Sigmoid colon (tissue), 7 donors: ENCODE results near the gene IL17RD. TPM values are rescaled to one million over a fixed set of nuclear protein-coding genes. Genes with fewer than 3 reads are reported as not detected.

Source experiments
- DNase-seq: peaks from one replicate; pipeline ENCODE4 v3.0.0-alpha.2; 2019
- H3K27ac ChIP-seq, 4 donors: fragments of 200-600 bp; sonication (generic); one replicate each; pipeline ENCODE4 v1.5.1; 2016 to 2019; ENCODE audit warnings: mild to moderate bottlenecking in 1 of 4
- H3K27me3 ChIP-seq, 3 donors: fragments of 200-600 bp; sonication (generic); one replicate each; pipeline ENCODE4 v1.5.1; 2019; ENCODE audit warnings: mild to moderate bottlenecking in 1 of 3
- H3K36me3 ChIP-seq, 4 donors: fragments of 200-600 bp; sonication (generic); one replicate each; pipeline ENCODE4 v1.5.1; 2016 to 2019
- H3K4me1 ChIP-seq, 4 donors: fragments of 200-600 bp; sonication (generic); one replicate each; pipeline ENCODE4 v1.5.1; 2017 to 2019
- H3K4me3 ChIP-seq, 4 donors: fragments of 200-600 bp; sonication (generic); one replicate each; pipeline ENCODE4 v1.5.1; 2017 to 2019; ENCODE audit warnings: mild to moderate bottlenecking in 2 of 4, moderate library complexity in 1 of 4
- H3K9me3 ChIP-seq, 4 donors: fragments of 200-600 bp in 3 of 4; sonication (generic) in 3 of 4; one replicate each; pipeline versions ENCODE4 v1.5.1 to v1.6.1; 2013 to 2019
- EP300 ChIP-seq, 4 donors: sonication (generic); formaldehyde crosslinking; IDR thresholded peaks; one replicate each; pipeline ENCODE4 v1.6.1; 2017; ENCODE audit warnings: antibody characterized with exemption in 4 of 4
- POLR2A ChIP-seq, 2 donors: fragments of 450-650 bp; IDR thresholded peaks; one replicate each; pipeline ENCODE4 v1.6.1; 2016; ENCODE audit warnings: antibody characterized with exemption in 2 of 2, mild to moderate bottlenecking in 2 of 2, moderate library complexity in 2 of 2
- POLR2AphosphoS5 ChIP-seq, 4 donors: sonication (generic); formaldehyde crosslinking; IDR thresholded peaks; one replicate each; pipeline ENCODE4 v1.6.1; 2017; ENCODE audit warnings: antibody characterized with exemption in 4 of 4
- WGBS, 2 donors: extraction: QIAGEN DNeasy Blood & Tissue Kit; methylation state at CpG; one replicate each; pipeline ENCODE4 v1.1.7; 2013; 5-methylcytosine and 5-hydroxymethylcytosine counted together
- intact Hi-C: fragments of 100-400 bp; cut with DNase I; formaldehyde crosslinking; loops from one replicate; pipeline ENCODE4 v1.15.1; 2023
- polyA plus RNA-seq, 3 donors: library from polyadenylated mRNA; stranded (reverse); fragments of 200-250 nt; gene quantifications; one replicate each; pipeline ENCODE4 v1.2.3, GENCODE V29; 2013
- total RNA-seq, 4 donors: library from RNA; depleted of rRNA; stranded (reverse); fragments of >200 nt; gene quantifications; one replicate each; pipeline ENCODE4 v1.1.0, GENCODE V29; 2016
- TF ChIP-seq, protein P1 (sequence below), 4 experiments: fragments of 450-650 bp in 3 of 4; fragments of 200-600 bp in 1 of 4; IDR thresholded peaks; one replicate each; pipeline ENCODE4 v1.5.1; 2016 to 2019; ENCODE audit warnings: antibody characterized with exemption in 4 of 4, mild to moderate bottlenecking in 3 of 4, moderate library complexity in 2 of 4
- donor health status: healthy with polysubstance abuse.
- donor health status: Bipolar disorder and iron deficiency.
- donor health status: healthy.

IL17RD gene
- total and polyA plus RNA-seq, 7 donors, result under 0.01 to 46.8 (median 16.8) TPM

DNA sequence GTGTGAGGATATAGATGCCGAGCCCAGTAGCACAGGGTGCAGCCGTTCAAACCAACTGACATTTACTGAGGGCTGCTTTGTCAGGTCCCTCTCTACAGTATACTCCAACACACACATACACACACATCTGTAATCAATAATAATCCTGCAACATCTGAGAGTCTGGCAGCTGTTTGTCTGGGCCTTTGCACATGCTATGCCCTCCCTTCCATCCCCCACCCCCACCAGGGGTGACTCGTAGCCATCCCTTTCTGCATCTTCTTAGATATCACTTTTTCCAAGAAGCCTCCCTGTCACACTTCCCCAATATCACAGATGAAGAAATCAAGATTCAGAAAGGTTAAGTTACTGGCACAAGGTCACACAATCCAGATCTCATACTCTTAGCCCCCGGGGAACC lies 91.0 kb downstream of the IL17RD start:
- Histone ChIP-seq H3K9me3 (no peaks in the 10 kb centered on the region), H3K4me1 (peaks cover 0 to 34% (median 16%) of the 10 kb centered on the region in 4 donors), H3K27ac (no peak overlapping the region), H3K27me3 (no peaks in the 10 kb centered on the region), H3K4me3 (no peak overlapping the region), H3K36me3 (no peaks in the 10 kb centered on the region)
- WGBS, 2 donors, result 93 to 95% methylated on average over 4 of the region's 4 CpGs
- TF ChIP-seq, protein P1, sequence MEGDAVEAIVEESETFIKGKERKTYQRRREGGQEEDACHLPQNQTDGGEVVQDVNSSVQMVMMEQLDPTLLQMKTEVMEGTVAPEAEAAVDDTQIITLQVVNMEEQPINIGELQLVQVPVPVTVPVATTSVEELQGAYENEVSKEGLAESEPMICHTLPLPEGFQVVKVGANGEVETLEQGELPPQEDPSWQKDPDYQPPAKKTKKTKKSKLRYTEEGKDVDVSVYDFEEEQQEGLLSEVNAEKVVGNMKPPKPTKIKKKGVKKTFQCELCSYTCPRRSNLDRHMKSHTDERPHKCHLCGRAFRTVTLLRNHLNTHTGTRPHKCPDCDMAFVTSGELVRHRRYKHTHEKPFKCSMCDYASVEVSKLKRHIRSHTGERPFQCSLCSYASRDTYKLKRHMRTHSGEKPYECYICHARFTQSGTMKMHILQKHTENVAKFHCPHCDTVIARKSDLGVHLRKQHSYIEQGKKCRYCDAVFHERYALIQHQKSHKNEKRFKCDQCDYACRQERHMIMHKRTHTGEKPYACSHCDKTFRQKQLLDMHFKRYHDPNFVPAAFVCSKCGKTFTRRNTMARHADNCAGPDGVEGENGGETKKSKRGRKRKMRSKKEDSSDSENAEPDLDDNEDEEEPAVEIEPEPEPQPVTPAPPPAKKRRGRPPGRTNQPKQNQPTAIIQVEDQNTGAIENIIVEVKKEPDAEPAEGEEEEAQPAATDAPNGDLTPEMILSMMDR (IDR thresholded peaks at IDR 0.05), result no peak
- TF ChIP-seq POLR2AphosphoS5 (IDR thresholded peaks at IDR 0.05) (no peak), EP300 (IDR thresholded peaks at IDR 0.05) (no peak), POLR2A (IDR thresholded peaks at IDR 0.05) (no peak)
- intact Hi-C loops, result loop anchor here (5.0 kb wide), 1 partner anchor 392 kb away; the partner anchor contains the start of gene TASOR
- DNase-seq, result no peak

DNA sequence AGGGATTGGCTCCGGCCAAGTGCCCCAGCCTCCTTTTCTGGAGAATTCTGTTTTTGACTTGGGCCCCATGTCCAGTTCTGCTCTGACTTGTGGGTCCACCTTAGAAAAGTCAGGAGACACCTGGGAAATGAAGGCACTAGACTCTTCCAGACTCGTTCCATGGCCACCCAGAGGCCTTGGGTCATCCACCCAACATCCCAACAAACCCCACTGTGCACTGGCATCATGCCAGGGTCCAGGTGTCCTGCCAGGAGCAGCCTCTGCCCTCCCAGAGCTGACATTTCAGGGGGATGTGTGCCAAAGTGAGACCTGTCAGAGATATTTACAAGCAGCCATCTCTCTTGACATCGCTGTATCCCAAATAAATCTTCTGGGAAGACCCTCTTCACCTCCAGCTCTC lies 91.5 kb downstream of the IL17RD start:
- intact Hi-C loops, result loop anchor here (5.0 kb wide), 1 partner anchor 391 kb away; the partner anchor contains the start of gene TASOR
- no peak overlapping the region for H3K27ac ChIP-seq
- 92 to 94% methylated on average over 3 of the region's 3 CpGs for WGBS, 2 donors
- no peaks in the 10 kb centered on the region for H3K9me3 ChIP-seq
- TF ChIP-seq POLR2AphosphoS5 (IDR thresholded peaks at IDR 0.05) (no peak), POLR2A (IDR thresholded peaks at IDR 0.05) (no peak), EP300 (IDR thresholded peaks at IDR 0.05) (no peak)
- TF ChIP-seq, protein P1 (IDR thresholded peaks at IDR 0.05), result no peak
- DNase-seq, result no peak
- H3K36me3 ChIP-seq, result no peaks in the 10 kb centered on the region
- no peaks in the 10 kb centered on the region for H3K27me3 ChIP-seq
- no peak overlapping the region for H3K4me3 ChIP-seq
- peaks cover 0 to 39% (median 21%) of the 10 kb centered on the region in 4 donors for H3K4me1 ChIP-seq

DNA sequence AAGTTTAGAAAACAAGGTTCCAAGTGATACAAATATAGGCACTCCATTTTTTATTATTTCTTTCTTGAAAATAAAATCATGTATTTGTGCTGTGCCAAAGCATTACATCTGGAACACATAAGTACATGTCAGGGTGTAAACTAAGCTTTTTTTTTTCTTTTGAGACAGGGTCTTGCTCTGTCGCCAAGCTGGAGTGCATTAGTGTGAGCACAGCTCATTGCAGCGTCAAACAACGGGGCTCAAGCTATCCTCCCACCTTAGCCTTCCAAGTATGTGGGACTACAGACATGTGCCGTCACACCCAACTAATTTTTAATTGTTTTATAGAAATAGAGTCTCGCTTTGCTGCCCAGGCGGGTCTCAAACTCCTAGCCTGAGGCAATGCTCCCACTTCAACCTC lies 95.7 kb downstream of the IL17RD start:
- WGBS, 2 donors, result 43 to 69% methylated on average over 6 of the region's 6 CpGs
- Histone ChIP-seq H3K4me3 (no peak overlapping the region), H3K4me1 (peaks cover 0 to 44% (median 26%) of the 10 kb centered on the region in 4 donors), H3K27ac (peak overlapping the region; percentile 65 to 79 (median 71)), H3K9me3 (no peaks in the 10 kb centered on the region), H3K27me3 (no peaks in the 10 kb centered on the region), H3K36me3 (no peaks in the 10 kb centered on the region)
- no peak for DNase-seq
- intact Hi-C loops, result loop anchor here (5.0 kb wide), 1 partner anchor 262 kb away; no protein-coding TSS in a partner anchor
- no peak for TF ChIP-seq POLR2A (IDR thresholded peaks at IDR 0.05)

DNA sequence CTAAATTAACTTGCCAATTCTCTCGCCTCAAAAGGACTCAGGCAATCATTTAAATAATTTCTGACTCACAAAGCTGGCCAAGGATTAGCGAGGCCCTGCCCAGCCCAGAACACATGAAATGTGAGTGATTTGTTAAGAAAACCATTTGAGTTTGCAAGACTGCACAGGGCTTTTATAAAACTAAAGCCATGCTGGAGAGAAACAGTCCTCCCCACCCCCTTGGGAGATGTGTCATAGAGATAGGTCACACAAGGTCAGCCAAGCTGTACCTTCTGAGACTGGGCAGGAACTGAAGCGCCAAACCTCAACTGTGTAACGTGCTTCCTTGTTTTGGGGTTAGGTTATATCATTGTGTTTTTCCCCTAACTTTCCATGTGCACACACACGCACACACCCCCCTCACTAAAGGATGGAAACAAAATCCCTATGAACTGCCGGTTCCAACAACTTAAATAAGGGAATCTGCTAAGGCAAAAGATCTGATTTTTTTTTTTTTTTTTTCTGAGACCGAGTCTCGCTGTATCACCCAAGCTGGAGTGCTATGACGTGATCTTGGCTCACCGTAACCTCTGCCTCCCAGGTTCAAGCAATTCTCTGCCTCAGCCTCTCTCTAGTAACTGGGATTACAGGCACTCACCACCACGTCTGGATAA lies 96.6 kb downstream of the IL17RD start:
- intact Hi-C loops, result loop anchor here (5.0 kb wide), 1 partner anchor 261 kb away; no protein-coding TSS in a partner anchor
- peak overlapping the region; percentile 65 to 79 (median 71) for H3K27ac ChIP-seq
- peak; percentile 84 for DNase-seq

DNA sequence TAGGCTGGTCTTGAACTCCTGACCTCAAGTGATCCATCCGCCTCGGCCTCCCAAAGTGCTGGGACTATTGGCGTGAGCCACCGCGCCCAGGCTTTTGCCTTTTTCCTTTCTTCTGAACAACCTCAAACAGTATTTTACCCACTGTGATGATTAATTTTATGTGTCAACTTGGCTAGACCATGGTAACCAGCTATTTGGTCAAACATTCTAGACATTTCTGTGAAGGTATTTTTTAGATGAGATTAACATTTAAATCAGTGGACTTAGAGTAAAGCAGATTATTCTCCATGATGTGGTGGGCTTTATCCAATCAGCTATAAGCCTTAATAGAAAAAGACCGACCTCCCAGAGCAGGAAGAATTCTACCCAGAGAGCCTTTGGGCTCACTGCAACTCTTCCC lies 98.7 kb downstream of the IL17RD start:
- Histone ChIP-seq H3K27me3 (no peaks in the 10 kb centered on the region), H3K27ac (peak overlapping the region in 3 of 4 donors; percentile 4 to 79 (median 75)), H3K4me3 (no peak overlapping the region), H3K4me1 (peaks cover 0 to 74% (median 53%) of the 10 kb centered on the region in 4 donors), H3K9me3 (no peaks in the 10 kb centered on the region), H3K36me3 (no peaks in the 10 kb centered on the region)
- TF ChIP-seq POLR2A (IDR thresholded peaks at IDR 0.05) (no peak), EP300 (IDR thresholded peaks at IDR 0.05) (no peak), POLR2AphosphoS5 (IDR thresholded peaks at IDR 0.05) (no peak)
- TF ChIP-seq, protein P1 (IDR thresholded peaks at IDR 0.05), result no peak
- 97 to 98% methylated on average over 6 of the region's 6 CpGs for whole genome bisulfite sequencing, 2 donors
- intact Hi-C loops, result loop anchor here (5.0 kb wide), 1 partner anchor 259 kb away; no protein-coding TSS in a partner anchor
- no peak for DNase-seq

More for the DNA sequence above, 96.6 kb downstream of the IL17RD start:
- no peaks in the 10 kb centered on the region for H3K27me3 ChIP-seq
- no peak overlapping the region for H3K4me3 ChIP-seq
- no peaks in the 10 kb centered on the region for H3K36me3 ChIP-seq
- peaks cover 0 to 53% (median 33%) of the 10 kb centered on the region in 4 donors for H3K4me1 ChIP-seq
- H3K9me3 ChIP-seq, result no peaks in the 10 kb centered on the region
- 48 to 70% methylated on average over 11 of the region's 11 CpGs for WGBS, 2 donors
- TF ChIP-seq EP300 (IDR thresholded peaks at IDR 0.05), result no peak
- TF ChIP-seq POLR2A (IDR thresholded peaks at IDR 0.05), result no peak
- TF ChIP-seq, protein P1 (IDR thresholded peaks at IDR 0.05), result no peak
- peak; percentile 29 to 76 (median 70) for TF ChIP-seq POLR2AphosphoS5 (IDR thresholded peaks at IDR 0.05)
